MM.1S (cell line): ENCODE measurements around the gene NPSR1.
"Not testable (repeated sequence)": the region's sequence is repeated elsewhere in the genome, so short reads cannot be mapped to it uniquely, and the experiment has no call there.

Experiments
- EZH2 ChIP-seq: fragments of 300-600 bp; sonication (generic); optimal IDR thresholded peaks from 2 replicates; pipeline ENCODE3; 2017; ENCODE audit warnings: low read depth, mild to moderate bottlenecking, antibody characterized with exemption, low read length, mixed read lengths
- EZH2phosphoT487 ChIP-seq: fragments of 300-600 bp; sonication (generic); IDR thresholded peaks from 2 replicates; pipeline ENCODE4 v1.6.1; 2018; ENCODE audit warnings: antibody characterized with exemption, low read length
- TF ChIP-seq, protein P1 (sequence below): fragments of 300-600 bp; sonication (generic); IDR thresholded peaks from 2 replicates; pipeline ENCODE4 v1.5.1; 2016; ENCODE audit warnings: antibody characterized with exemption, low read length, mixed read lengths

DNA sequence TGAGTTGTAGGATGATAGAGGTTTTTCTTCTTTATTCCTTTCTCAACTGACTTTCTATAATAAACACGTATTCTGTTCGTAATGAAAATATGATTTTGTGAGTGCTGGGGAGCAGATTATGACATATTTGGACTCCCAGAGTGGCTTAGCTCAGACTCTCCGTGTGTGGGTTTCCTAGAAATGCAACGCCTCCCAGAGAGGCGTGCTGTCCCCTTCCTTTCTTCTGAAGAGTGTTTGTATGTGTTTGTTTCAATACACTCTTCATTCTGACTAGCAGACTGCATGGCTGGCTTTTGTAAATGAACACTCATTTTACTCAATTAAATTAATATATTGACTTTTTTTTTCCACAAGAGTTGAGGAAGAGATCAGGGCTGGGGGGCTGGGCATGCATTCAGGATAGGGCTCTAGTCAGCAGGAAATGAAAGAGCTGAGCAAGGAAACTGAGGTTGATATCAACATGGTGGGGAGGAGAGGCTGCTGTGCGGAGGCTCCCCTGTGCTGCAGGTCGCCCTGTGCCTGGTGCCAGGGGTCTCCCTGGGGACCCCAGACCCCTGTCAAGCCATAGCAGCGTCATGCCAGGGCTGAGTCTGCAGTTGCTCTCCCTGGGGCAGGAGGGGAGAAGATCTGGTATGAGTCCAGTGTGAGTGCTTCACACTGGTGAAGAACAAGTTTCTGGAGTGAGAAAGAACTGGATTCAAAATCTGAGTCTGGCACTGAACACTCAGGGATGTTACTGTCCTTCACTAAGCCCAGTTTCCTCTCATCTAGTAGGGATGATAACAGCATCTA is 221.1 kb downstream of the NPSR1 start:
- TF ChIP-seq EZH2phosphoT487, EZH2: not testable (repeated sequence)
- TF ChIP-seq, protein P1, sequence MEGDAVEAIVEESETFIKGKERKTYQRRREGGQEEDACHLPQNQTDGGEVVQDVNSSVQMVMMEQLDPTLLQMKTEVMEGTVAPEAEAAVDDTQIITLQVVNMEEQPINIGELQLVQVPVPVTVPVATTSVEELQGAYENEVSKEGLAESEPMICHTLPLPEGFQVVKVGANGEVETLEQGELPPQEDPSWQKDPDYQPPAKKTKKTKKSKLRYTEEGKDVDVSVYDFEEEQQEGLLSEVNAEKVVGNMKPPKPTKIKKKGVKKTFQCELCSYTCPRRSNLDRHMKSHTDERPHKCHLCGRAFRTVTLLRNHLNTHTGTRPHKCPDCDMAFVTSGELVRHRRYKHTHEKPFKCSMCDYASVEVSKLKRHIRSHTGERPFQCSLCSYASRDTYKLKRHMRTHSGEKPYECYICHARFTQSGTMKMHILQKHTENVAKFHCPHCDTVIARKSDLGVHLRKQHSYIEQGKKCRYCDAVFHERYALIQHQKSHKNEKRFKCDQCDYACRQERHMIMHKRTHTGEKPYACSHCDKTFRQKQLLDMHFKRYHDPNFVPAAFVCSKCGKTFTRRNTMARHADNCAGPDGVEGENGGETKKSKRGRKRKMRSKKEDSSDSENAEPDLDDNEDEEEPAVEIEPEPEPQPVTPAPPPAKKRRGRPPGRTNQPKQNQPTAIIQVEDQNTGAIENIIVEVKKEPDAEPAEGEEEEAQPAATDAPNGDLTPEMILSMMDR, result not testable (repeated sequence)
